Stimulated activated CD8-positive, alpha-beta memory T cell treated with anti-CD3 and anti-CD28 coated beads, Interleukin-4, amount 100 ng/mL, for 24 hours (primary cell): ENCODE measurements around the gene PCDHGB3.

Experiments
- DNase-seq: peaks from one replicate; pipeline ENCODE4 v3.0.0-alpha.2; 2020; ENCODE audit warnings: low read depth

Gene PCDHGB3

DNA sequence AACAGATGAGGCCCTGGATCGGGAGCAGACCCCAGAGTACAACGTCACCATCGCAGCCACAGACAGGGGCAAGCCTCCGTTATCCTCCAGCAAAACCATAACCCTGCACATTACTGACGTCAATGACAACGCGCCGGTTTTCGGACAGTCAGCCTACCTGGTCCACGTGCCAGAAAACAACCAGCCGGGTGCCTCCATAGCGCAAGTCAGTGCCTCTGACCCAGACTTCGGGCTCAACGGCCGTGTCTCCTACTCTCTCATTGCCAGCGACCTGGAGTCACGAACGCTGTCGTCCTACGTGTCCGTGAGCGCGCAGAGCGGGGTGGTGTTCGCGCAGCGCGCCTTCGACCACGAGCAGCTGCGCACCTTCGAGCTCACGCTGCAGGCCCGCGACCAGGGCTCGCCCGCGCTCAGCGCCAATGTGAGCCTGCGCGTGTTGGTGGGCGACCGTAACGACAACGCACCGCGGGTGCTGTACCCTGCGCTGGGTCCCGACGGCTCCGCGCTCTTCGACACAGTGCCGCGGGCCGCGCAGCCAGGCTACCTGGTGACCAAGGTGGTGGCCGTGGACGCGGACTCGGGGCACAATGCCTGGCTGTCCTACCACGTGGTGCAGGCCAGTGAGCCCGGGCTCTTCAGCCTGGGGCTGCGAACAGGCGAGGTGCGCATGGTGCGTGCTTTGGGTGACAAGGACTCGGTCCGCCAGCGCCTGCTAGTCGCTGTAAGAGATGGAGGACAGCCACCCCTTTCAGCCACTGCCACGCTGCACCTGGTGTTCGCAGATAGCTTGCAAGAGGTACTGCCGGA lies 49.2 kb downstream of the PCDHGB3 start:
- DNase-seq = no peak

DNA sequence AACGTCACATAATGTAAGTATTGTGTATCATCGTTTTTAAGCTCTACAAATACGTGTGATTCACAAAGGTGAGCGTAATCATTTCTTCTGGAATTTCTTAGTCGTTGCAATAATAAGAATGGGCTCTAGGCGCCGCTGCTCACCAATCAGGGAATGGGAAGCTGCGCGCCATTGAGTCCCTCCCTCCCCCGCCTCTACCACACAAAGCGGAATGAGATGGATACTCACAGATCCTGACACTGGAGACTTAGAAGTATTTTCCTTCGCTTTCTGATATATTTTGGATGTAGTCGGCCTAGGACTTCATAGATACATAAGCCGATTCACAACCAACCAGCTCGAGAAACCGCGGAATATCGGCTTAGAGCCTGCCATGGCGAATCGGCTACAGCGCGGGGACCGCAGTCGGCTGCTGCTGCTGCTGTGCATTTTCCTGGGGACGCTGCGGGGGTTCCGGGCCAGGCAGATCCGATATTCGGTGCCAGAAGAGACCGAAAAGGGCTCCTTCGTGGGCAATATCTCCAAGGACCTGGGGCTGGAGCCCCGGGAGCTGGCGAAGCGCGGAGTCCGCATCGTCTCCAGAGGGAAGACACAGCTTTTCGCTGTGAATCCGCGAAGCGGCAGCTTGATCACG lies 50.9 kb downstream of the PCDHGB3 start, which contains the start of gene PCDHGA11:
Gene PCDHGA11 (plus strand): TSS at position 197 of the 634 bp plus-strand sequence. CDS start 177 bp downstream, at position 374.
- no peak for DNase-seq

DNA sequence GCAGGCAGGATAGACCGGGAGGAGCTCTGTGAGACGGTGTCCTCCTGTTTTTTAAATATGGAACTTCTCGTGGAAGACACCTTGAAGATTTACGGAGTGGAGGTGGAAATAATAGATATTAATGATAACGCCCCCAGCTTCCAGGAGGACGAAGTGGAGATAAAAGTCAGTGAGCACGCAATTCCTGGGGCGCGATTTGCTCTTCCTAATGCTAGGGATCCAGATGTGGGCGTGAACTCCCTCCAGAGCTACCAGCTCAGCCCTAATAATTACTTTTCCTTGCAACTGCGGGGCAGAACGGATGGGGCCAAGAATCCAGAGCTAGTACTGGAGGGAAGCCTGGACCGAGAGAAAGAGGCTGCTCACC lies 51.4 kb downstream of the PCDHGB3 start:
- DNase-seq = no peak
